ENCODE measurements around the gene WDFY1.
"Not testable (repeated sequence)": the region's sequence is repeated elsewhere in the genome, so short reads cannot be mapped to it uniquely, and the experiment has no call there.

The WDFY1 gene

DNA sequence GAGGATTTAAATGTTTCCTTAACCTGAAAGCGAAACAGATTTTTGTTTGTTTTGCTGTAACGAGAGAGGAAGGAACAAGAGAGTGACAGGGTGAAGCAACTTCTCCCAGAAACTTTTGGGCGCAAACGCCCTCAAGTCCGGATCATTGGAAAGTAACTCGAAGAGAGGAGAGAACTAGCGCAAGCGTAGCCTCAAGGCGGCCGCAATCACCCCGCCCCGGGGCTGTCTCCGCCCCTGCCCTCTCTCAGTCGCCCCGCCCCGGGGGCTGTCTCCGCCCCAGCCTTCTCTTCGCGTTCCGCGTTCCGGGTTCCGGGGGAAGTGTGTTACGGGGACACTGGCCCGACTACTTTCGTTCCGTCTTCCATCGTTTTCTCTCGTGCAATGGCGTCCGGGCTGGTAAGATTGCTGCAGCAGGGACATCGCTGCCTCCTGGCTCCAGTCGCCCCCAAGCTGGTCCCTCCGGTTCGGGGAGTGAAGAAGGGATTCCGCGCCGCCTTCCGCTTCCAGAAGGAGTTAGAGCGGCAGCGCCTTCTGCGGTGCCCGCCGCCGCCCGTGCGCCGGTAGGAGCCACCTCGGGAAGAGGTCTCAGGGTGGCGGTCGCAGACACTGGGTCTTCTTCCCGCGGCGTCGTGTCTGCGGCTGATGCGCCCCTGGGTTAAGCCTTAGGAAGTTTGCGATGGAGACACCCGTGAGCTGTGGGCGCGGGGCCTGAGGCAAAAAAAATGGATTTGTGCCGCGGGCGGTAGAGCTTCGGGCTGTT is 12.1 kb upstream of the WDFY1 start, which contains the start of gene MRPL44:
TSS of gene MRPL44 (plus strand) at position 372 of the 760 bp plus-strand sequence. CDS start at position 382, 10 bp downstream.
- peak; percentile 81 for FAIRE-seq

DNA sequence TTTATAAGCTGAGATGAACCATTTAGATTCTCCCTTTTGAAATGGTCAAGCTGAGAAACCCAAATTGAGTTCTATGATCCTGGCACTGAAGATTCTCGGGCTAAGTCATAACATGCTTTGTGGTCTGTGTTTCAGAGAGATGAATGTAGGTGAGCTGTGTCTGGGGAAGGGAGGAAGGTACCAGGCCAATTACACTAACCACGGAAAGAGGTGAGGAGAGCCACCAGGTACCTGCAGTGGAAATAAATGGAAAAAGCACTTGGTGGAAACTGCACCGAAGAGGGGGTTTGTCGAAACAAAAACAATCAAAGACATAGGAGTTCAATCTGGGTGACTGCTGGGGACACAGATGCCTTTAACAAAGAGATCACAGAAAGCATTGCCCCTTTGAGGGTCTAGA is 11.2 kb upstream of the WDFY1 start:
- no peak for FAIRE-seq

DNA sequence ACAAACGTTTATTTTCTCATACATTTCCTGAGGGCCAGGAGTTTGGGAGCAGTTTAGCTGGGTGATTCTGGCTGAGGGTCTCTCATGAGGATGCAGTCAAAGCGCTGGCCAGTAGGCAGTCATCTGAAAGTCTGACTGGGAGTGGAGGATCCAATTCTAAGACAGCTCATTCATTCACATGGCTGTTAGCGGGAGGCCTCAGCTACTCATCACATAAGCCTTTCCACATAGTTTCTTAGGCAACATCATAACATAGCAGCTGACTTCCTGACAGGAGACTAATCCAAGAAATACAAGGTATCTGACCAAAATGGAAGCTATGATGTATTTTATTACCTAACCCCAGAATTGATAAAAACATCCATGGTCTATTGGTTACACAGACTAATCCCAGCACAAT is 9.3 kb upstream of the WDFY1 start:
- no peak for FAIRE-seq

DNA sequence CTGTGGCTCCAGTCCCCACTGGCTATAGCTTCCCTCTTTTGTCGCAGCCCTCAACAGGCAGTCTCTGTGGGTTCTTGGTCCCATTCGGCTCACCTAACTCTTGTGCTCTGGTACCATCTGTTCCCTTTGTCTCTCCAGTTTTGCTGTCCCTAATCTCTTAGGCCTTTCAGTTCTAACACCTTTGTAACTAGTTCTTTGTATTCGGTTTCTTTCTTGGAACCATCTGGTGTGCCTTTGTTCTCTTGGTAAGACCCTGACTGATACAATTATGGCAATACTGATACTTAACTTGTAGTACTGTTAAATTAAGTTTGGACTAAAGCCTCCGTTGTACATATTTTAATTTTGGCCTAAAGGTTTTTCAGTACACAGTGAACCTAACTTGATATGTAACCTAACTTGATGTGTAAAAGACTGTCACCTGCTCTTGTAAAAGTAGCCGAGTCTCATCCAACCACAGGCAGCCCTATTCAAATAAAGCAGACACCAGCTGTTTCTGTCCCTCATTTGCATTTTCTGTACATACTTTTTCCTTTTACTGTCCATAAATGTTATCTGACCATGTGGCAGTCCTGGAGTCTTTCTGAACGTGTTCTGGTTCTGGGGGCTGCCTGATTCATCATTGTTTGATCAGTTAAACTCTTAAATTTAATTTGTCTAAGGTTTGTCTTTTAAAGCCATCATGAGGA is 7.3 kb upstream of the WDFY1 start:
- no peak for FAIRE-seq

DNA sequence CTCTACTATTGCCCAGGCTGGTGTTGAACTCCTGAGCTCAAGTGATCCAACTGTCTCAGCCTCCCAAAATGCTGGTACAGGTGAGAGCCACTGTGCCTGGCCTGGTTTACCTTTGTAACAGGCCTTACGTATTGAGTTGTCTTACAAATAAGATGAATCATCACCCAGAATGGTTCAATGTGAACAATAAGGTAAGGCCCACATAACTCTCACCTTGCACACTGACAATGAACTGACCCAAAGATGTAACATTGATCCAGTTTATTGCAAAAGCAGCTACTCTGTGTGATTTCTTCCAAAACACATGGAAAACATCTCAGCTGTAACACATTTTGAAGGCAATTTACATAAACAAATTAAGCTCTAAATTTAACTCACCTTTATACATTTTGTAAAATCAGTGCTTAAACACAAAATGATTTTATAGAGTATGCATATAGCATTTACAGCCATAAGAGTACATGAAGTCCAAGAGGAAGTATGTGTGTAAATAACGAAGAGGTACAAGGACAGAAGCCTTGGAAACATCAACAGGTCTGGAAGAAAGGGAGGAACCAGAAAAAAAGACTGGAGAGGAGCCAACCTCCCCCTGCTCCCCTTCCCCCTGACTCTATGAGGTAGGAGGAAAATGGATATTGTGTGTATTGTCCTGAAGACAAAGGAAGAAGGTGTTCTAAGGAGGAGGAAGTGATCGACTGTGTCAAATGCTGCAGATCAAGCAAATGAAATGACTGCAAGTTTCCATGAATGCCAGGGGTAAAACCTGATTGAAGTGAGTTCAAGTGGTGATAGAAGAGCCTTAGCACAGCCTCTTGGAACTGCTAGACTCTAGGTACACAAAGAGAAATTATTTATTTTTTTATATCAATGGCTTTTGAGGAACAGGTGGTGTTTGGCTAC is 5.6 kb upstream of the WDFY1 start:
- FAIRE-seq = no peak

DNA sequence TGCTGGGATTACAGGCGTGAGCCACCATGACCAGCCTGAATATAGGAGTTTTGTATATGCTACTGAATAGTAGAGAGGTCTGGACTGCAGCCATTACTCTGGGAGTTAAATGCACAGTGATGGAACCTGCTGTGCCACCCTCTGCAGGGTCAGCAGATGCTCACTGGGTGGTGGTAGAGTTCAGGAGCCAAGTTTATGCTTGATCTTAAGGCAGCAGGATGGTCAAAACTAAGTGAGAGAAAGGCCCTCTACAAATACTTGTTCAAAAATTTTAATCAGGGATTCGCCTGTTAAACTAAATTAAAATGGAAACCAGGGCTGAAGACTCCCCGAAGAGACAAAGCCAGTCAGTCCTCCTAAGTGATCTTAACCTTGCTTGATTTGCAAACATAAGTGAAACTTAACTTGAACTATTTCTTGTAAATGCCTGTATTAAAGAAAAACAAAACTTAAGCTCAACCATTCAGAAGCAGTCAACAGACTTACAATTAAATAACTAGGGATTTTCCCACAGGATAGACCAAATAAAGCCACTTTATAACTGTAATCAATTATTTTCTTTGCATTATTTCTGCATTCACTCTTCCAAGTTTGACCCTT is 4.2 kb upstream of the WDFY1 start:
- no peak for FAIRE-seq

DNA sequence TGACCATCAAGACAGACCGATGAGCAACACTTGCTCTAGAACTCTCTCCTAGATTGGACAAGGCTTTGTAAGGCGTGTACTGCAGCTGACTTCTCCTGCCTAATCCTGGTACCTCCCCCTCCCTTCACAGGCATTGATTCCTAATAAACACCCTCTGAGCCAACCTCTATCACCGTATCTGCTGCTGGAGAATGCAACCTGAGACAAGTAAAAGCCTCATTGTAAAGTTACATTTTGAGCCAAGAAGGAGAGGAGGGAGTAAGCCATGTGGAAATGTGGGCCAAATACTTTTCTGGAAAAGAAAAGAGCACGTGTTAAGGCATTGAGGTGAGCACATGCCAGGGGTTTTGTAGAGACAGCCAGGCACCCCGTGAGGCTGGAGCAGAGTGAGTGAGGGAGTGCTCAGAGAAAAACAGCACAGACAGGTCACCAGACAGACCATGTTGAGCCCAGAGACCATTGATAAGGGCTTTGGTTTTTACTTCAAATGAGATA is 2.6 kb upstream of the WDFY1 start:
- no peak for FAIRE-seq

DNA sequence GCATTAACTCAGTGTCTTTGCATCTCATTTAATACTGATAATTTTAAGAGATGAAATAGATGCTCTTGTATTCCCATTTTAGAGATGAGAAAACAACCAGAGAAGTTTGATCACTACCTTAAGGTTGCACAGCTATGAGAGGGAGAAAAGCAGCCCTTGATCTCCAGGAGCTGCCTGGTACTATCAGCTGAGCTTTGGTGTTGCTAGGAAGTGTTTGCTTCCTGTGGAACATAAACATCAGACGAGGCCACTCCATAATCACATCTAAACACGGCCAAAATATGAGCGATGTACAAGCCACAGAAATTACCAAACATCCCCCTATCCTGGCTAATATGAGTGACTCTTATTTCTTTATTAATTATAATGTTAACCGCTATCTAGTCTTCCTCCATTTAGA is 620 bp upstream of the WDFY1 start:
- FAIRE-seq = no peak

DNA sequence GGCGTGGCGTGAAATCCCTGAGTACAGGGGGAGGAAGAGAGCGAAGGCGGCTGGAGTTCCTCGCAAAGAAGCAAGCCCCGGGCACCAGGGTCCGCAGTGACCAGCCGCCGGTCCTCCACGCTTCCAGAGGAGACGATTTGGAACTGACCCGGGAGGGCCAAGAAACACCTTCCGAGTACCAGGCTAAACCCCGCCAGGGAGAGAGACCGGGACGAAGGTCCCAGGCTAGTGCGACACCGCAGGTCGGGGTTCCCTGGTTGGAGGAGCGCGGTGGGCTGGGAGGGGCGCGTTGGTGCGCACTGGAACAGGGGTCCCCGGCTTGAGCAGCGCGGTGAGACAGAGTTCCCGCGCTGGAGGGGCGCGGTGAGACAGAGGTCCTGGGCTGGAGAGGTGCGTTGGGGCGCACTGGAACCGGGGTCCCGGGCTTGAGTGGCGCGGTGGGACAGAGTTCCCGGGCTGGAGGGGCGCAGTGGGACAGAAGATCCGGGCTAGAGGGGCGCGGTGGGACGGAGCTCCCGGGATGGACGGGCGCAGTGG is 901 bp downstream of the WDFY1 start:
- no peak for FAIRE-seq

DNA sequence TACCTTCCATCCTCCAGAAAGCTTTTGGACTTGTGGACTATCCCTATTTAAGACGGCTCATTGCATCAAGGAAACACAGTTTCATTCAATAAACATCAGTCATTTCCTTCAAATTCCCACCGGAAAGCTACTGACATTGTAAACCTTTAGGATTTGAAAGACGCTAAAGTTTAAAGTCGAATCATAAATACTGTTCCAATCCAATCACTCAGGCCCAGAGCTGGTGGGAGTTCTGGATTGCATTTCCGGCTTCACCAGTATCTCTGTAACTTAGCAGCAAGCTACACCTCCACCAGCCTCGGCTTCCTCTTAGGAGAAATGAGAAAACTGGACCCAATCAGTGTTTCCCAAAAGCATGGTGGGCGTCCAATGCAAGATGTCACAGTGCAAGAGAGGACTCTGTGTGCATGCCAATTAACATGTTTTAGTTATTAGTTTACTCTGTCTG is 1.6 kb downstream of the WDFY1 start:
- no peak for FAIRE-seq

DNA sequence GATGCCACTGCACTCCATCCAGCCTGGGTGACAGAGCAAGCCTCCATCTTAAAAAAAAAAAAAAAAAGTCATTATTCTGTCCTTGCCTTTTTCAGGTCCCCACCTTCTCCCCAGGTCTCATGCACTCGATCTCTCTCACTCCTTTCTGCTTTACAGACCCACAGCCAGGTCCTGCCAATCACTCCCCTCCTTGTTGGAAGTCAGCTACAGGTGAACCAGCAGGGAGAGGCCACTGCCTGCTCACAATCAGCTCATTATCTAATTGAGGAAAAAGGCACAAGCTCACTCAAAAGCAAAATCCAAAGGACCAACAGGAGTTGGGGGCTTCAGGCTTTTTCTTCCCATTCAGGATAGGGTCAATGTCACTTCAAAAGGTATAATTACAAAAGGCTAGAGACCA is 2.0 kb downstream of the WDFY1 start:
- no peak for FAIRE-seq

DNA sequence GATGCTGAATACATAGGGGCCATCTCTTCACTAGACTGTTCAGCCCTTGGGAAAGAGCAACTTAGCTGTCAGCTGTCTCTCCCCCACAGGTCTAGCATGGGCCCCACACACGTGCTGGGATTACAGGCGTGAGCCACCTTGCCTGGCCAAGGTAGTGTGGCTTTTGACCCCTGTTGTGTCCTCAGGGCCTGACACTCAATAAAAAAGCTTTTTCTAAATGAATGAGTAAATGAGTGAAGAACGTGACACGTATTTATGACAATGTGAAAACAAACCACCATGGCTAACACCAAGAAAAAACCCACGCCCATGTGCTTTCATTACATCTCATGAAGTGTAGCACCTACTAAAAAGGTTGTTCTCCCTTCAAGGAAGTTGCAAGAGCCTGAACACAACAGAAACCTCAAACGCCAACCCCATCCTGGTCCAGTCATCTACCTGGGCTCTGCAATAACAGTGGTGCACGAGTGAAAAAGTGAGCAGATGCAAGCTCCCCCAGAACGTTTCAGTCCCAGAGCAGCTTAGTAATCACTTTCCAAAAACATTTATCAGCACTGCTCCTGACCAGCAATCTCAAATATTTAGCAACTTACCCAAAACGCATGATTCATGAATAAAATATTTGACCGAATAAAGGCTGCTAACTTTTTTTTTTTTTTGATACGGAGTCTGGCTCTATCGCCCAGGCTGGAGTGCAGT is 3.4 kb downstream of the WDFY1 start:
- no peak for FAIRE-seq

DNA sequence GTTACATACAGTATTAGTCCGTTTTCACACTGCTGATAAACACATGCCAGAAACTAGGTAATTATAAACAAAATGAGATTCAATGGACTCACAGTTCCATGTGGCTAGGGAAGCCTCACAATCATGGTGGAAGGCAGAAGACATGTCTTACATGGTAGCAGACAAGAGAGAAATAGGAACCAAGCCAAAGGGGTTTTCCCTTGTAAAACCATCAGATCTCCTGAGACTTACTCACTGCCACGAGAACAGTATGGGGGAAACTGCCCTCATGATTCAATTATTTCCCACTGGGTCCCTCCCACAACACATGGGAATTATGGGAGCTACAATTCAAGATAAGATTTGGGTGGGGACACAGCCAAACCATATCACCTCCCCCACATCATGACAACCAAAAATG is 5.7 kb downstream of the WDFY1 start:
- not testable (repeated sequence) for FAIRE-seq

DNA sequence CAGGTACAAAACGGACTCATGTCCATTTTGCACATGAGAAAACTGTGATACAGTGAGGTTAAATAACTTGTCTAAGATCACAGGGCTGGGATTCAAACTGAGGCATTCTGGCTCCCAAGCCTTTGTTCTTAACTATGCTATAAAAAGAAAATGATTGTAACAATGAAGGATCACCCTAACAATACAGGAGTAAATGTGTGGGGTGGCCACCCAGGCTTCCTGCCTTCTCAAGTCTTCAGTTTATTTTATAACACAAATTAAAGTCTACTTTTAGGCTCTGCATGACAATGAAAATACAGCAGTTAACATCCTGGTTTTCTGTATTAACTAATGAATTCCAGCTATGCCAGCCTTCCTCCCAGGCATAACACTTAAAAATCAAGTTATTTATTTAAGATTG is 7.6 kb downstream of the WDFY1 start:
- no peak for FAIRE-seq

DNA sequence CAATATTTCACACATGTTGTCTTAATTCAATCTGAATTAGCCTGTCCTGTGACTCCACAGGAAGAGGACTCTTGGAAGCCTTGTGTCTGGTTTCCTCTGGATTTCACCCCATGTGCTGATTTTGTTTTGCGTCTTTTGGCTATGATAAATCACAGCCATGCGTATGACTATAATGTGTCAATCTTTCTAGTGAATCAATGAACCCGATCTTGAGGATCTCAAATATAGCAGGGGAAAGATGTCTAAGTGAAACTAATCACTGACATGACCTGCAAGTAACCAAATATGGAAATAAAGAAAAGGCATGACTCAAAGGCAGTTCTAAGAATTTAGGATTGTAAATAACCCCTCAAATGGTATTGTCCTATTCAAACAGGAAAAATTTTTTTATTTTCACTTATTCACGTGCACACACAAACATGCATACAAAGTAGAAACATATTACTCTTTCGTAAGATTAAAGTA is 8.2 kb downstream of the WDFY1 start:
- FAIRE-seq = no peak

DNA sequence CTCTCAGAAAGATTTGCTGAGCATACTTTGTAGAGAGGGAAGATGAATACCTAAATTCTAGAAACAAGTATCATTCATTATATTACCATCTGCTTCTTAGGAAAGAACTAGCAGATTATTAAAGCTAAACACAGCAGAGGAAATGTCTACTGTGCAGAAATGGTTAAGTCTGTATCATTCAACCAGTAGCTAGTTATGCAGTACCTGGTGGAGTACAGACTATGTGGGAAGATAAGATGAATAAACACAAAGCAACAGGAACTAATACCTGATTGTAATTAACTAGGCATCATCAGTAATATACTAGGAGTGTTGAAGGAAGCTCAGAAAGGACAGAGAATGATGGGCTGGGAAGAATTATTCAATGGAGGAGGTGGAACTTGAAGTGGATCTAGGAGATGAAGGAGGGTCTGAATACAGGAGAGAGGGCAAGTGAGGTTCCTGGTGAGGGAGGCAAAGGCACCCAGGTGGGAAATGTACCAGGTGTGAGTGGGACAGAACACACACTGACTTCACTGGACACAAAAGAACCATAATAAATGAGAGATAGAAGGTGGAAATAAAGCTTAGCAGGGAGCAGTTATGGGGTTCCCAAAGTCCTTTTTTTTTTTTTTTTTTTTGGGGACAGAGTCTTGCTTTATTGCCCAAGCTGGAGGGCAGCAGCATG is 9.5 kb downstream of the WDFY1 start:
- no peak for FAIRE-seq

DNA sequence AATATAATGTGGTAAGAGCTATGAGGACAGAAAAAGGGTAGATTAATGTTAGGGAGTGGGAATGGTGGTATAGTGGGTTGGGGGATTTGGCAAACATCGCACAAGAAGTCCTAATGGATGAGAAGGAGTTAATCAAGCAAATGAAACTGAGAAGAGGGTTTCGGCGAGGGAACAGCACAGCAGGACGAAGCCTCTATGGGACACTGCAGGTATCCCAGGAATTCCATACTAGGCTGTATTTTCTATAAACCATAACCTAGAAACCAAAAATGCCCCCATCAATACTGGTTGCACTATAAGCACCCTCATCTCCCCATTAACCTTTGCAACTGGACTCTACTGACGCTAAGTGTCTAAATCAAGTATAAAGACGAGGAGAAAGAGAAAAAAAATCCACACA is 10.3 kb downstream of the WDFY1 start:
- no peak for FAIRE-seq

DNA sequence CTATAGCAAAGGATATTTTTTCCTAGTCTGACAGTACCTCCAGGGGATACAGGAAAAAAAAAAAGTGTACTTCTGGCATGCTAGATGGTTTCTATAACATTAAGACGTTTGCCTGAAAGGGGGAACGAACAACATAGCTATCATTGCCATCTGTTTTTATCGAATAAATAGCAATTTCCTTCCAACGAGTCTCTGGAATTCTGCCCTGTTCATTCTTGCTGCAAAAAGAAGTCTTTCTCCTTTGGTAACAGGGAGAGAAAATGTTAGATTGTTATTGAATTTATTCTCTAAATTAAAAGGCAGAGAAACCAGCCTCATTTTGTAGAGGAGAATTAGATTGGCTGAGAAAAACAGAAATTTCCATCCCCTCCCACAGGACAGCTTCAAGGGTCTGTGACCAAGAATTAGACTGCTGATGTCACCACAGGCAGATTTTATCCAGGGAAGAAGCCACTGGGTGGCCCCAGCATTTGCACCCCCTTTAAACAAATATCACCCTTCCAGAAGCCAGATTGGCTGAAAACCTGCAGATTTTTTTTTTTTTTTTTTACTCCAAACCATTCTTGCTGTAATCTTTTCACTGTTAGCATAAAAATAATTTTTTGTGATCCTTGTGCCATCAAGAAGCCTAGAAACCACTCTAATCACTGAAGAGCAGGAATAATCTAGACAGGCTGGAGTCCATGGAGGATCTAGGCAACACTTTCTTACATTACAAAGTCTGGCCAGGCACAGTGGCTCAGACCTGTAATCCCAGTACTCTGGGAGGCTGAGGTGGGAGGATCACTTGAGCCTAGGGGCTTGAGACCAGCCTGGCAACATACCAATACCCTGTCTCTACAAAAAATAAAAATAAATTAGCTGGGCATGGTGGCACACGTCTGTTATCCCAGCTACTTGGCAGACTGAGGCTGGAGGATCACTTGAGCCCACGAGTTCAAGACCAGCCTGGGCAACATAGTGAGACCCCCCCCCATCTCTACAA is 12.0 kb downstream of the WDFY1 start:
- no peak for FAIRE-seq

DNA sequence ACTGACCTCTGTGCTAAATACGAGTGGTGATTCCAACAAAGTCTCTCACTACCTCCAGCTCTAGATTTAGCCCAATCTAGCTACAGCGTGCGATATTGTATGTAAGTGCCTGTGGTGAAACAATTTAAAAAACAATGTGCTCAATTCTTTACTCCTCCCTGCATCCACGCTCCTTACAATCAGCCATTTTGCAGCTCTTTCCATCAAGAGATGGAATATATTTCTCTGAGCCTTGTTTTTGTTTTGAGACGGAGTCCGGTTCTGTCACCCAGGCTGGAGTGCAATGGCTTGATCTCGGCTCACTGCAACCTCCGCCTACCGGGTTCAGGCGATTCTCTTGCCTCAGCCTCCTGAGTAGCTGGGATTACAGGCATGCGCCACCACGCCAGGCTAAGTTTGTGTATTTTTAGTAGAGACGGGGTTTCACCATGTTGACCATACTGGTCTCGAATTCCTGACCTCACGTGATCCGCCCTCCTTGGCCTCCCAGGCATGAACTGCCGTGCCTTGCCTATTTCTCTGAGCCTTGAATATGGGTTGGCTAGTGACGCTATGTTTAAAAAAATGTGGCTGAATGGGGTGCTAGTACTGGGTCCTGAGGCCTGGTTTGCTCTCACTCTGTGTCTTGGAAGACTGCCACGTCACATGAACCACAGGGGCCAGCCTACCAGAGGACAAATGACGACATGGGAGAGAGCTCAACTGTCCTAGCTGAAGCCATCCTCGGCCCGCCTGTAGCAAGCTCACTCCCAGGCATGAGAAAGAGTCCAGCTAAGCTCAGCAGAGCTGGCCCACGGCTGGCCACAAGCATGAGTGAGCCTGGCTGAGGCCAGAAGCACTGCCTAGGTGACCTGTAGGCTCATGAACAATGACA is 14.8 kb downstream of the WDFY1 start:
- FAIRE-seq = no peak
